HG02571 (cell line): ENCODE data around the gene PLCL1.

Experiments used
- ATAC-seq: cut with Tn5 transposase; IDR thresholded peaks from one replicate; pipeline ENCODE4 v1.9.1; 2021; ENCODE audit warnings: mild to moderate bottlenecking, moderate library complexity; ENCODE audit not compliant: unreplicated experiment

The PLCL1 gene

GRCh38 chr2:197883354-197884032, 79.1 kb downstream of the PLCL1 start:
- ATAC-seq: no peak

GRCh38 chr2:197884252-197884651, 79.9 kb downstream of the PLCL1 start:
- ATAC-seq: no peak

GRCh38 chr2:197885126-197885525, 80.7 kb downstream of the PLCL1 start:
- ATAC-seq: no peak

DNA sequence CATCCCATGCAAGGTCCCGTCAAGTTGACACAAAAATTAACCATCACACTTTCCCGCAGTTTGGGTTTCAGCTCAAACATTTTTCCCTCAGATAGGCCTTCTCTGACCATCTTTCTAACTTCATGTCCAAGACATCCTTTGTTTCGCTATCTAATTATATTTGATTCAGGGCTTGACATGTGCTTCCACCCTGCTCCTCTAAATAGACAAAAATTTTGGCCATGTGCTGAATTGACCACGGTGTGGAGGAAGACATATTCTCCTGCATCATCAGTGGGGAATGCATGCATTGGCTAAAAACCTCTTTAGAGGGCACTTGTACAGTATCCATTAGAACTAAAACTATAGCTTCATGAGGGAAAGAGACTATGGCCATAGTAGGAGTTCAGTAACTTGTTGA, 81.2 kb downstream of the PLCL1 start:
- no peak for ATAC-seq

GRCh38 chr2:197888321-197888720, 83.9 kb downstream of the PLCL1 start:
- no peak for ATAC-seq

DNA sequence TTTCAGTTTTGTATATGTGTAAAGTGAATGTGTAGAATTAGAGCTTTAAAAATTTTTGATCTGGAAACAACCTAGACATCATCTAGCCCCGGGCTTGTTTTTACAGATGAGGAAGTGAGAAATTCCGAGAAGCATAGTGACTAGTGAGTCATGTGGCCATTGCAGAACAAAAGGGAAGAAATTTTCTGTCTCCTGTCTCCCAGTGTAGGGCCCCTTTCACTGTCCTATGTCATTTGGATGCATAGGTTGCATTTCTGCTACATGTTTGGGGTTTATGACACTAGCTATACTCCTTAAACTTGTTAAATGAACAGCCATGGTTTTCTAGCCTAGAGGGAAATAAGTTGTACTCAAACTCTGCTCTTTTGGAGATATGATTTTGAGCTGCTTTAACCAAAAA, 84.6 kb downstream of the PLCL1 start:
- ATAC-seq: peak; percentile 96

- no peak for ATAC-seq
Measured at GRCh38 chr2:197890168-197890567, 85.8 kb downstream of the PLCL1 start.

DNA sequence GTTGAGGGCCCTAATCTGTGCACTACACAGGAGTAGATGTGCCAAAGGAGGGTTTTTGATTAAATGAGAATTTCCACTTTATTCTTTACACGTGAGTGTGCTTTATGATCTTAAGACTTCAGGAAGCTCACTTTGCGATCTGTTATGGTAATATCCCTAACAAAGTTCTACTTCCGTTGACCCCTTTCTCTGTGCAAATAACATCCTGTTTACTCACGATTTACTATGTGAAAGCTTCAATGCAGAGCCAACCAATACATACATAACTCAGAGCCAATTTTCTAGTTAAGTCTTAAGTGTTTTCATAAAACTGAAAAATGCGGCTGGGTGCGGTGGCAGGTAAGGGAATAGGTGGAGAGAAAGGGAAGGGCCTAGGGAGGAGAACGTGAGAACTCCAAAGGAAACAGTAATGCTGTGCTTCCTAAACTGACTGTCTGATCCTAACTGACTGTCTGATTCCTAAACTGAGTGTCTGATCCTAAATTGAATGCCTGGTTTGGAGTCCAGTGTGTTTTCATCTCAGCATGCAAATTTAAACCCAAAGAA, 87.6 kb downstream of the PLCL1 start:
- no peak for ATAC-seq

DNA sequence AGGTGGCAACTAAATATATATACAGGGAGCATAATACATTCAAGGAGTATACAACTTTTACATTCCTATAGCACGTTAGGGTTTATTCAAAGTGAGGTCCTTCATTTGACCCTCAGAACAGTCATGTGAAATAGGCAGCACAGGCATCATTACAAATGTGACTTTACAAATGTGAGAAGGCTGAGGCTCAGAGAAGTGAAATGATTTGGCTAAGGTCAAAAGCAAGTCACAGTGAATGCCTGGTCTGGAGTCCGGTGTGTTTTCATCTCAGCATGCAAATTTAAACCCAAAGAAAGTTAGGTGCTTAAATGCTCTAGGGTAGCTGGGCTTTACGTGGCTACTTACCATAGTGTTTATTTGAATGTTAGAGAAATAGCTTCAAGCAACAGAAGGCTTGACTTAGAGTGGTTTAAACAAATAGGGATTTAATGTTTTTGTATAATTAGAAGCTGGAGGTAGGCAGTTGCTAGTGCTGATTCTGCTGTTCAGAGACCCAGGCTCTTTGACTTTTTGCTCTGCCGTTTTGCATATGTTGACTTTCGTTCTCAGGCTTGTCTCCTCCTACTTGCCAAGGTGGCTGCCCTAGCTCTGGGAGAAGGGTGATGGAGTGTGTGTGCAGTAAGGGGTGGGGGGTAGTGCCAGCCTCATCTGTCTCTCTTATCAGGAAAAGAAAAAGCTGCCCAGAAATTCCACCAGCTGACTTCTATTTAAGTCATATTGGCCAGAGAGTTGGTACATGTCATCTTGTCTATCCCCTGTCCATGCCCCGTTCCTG, 89.2 kb downstream of the PLCL1 start:
- peak; percentile 38 for ATAC-seq

- no peak for ATAC-seq
Measured at GRCh38 chr2:197894751-197895274, 90.4 kb downstream of the PLCL1 start.

- no peak for ATAC-seq
Measured at GRCh38 chr2:197897960-197898678, 93.7 kb downstream of the PLCL1 start.

DNA sequence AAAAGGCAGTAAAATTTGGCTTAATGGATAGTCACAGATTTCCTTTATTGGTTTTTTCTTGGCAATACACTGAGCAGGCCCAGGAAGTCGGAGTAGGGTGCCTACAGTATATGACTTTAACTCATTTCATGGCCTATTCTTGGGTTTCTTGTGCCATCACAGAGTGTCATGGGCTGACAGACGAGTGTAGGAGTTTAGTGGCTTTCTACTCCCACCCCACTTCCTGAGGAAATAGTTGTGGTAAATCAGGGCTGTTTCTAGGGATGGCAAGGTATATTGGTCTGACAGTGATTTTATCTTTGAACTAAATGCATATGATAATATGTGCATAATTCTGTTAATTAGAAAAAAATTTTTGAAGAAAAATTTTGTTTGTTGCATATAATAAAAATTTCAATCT, 100.1 kb downstream of the PLCL1 start:
- no peak for ATAC-seq

GRCh38 chr2:197908156-197908555, 103.8 kb downstream of the PLCL1 start:
- no peak for ATAC-seq

DNA sequence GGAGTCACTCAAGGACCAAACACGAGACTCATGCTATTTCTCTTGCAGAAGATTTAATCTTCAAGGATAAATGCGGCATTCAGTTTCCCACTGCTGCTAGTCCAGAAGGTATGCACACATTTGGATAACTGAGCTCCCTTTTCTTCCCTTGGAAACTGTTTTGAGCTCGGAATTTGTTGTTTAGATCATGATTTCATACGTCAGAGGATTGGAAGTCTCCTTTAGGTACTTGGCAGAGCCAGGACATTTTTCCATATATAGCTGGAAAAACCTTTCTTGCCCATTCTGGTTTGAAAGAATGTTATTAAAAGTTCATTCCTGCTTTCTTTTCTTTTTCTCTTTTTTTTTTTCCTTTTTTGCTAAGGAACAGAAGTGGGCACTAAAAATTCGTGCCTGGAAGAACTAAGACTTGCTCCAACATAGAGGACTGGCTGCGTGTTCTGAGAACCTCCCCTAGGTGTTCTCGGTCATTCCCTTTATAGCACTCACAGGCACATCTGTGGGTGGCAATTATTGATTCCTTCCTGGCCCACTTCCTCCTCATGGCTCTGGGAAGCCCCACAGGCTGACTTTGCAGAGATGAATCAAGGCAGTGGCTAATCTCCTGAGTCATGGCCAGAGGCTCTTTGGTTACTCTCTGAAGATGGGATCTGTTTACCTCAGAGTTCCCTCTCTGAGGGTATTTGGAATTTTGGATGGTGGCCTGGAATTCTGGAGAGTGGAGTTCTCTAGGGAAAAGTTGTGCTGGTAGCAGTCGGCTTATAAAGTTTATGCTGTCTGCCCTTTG, 104.8 kb downstream of the PLCL1 start:
- ATAC-seq: no peak

- ATAC-seq: no peak
Measured at GRCh38 chr2:197911667-197912066, 107.3 kb downstream of the PLCL1 start.

DNA sequence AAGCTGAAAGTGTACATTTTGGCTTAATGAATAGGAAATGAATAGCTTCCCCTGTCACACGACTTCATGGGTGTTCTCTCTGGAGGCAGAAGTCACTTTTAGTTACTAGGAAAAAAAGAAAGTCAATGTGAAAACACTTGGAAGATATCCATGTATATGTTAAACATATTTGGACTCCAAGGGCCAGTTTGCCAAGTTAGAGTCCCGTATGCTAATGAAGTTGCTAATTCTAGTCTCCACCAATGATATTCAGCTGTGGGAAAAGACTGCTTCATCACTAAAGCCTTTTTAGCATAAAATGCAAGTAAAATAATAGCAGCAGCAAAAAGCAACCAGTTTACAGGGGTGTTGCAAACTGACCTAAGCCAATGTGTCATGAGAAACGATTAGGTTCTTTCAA, 108.7 kb downstream of the PLCL1 start:
- ATAC-seq: no peak

- ATAC-seq: no peak
Measured at GRCh38 chr2:197914778-197915177, 110.4 kb downstream of the PLCL1 start.

- ATAC-seq: no peak
Measured at GRCh38 chr2:197915548-197916265, 111.3 kb downstream of the PLCL1 start.

GRCh38 chr2:197919487-197919886, 115.1 kb downstream of the PLCL1 start:
- ATAC-seq: no peak

DNA sequence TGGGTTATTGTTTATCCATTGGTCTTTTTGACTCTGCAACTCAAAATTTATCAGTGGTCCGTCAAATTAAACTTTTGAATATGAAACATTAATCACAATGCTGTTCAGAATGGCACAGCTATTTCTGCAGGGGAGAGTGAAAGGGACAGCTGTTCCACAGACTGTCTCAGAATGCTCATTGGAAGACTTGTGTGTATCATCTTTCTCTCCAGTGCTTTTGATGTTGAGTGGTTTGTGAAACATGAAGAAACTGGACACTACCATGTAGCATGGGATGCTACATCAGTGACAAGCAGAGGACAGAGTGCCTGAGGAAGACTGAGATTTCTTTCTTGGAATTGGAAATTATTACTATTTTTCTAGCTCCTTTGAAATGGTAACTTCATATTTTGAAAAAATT, 115.7 kb downstream of the PLCL1 start:
- ATAC-seq: no peak
